ENCODE results near the gene PIGX. TPM values are rescaled to one million over a fixed set of nuclear protein-coding genes. Genes with fewer than 3 reads are reported as not detected.

Gene PIGX
- total and polyA plus RNA-seq, 2 of the 4 experiments (the other 2 are of a cell fraction): 9.4 to 14.5 TPM

DNA sequence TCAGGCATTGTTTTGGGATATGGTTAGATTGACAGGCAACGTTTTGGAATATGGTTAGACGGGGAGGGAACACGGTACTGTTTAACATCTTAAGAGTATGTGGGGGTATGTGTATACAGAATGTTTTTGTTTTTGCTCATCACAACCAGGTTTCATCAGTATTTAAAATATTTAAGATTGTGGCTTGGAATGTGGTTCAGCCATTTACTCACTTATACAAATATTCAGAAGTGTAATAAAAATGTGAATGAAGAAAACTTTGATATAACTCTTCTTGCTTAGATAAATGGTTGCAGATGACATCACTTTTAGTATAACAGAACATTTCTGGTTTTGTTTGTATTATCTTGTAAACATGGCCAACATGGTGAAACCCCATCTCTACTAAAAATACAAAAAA is 23.6 kb downstream of the PIGX start:
- no TSS peak for BruUV-seq (replicated peaks)
- Histone ChIP-seq H3K4me2 (ENCODE audit: low read depth, low read length) (no peak overlapping the region), H2BK15ac (ENCODE audit: low read depth, low read length) (no peak overlapping the region), H3K79me1 (ENCODE audit: low read depth in 1 of 2, low read length in 2 of 2) (peaks cover 0 to 6% of the 10 kb centered on the region in 2 experiments; a peak in 2 of 4 replicates), H4K91ac (ENCODE audit: insufficient read depth, low read depth, low read length) (no peak overlapping the region), H3K27me3 (ENCODE audit: control insufficient read depth, insufficient read depth, low read length) (no peaks in the 10 kb centered on the region), H2AK9ac (replicated peaks; ENCODE audit: low read depth, low read length, poor library complexity) (no peak overlapping the region), H4K8ac (ENCODE audit: low read depth in 2 of 2, low read length in 2 of 2) (no peak overlapping the region), H2AK5ac (ENCODE audit: low read depth, low read length) (no peak overlapping the region), H3K9me1 (ENCODE audit: insufficient read depth, low read length) (peaks cover 3% of the 10 kb centered on the region; the same call in 1 of the 2 replicates), H2BK5ac (ENCODE audit: low read depth, low read length, poor library complexity, severe bottlenecking) (peak overlapping the region; percentile 57), H3K4me1 (ENCODE audit: control insufficient read depth, insufficient read depth, low read length) (peaks cover 1% of the 10 kb centered on the region; the same call in 1 of the 2 replicates), H3K18ac (ENCODE audit: low read depth, low read length) (no peak overlapping the region), H3K4ac (ENCODE audit: low read depth, low read length) (no peak overlapping the region), H2AFZ (replicated peaks; ENCODE audit: low read length, poor library complexity) (no peak overlapping the region), H3K27ac (ENCODE audit: insufficient read depth, low read length) (no peak overlapping the region), H2BK120ac (ENCODE audit: low read depth, low read length) (no peak overlapping the region), H3K36me3 (ENCODE audit: control insufficient read depth, insufficient read depth, low read length) (no peaks in the 10 kb centered on the region), H3K4me3 (ENCODE audit: insufficient read depth, low read depth, low read length) (no peak overlapping the region), H3K23ac (ENCODE audit: low read depth, low read length) (no peak overlapping the region), H4K20me1 (ENCODE audit: insufficient read depth, low read length) (peaks cover 6% of the 10 kb centered on the region; the same call in 1 of the 2 replicates), H3K56ac (ENCODE audit: extremely low read depth, insufficient read depth, low read length) (no peak overlapping the region), H3K9ac (ENCODE audit: low read depth, low read length) (no peak overlapping the region), H3K9me3 (ENCODE audit: control insufficient read depth, insufficient read depth, low read length) (no peaks in the 10 kb centered on the region), H3K14ac (replicated peaks; ENCODE audit: low read depth, low read length) (no peak overlapping the region), H4K5ac (ENCODE audit: low read depth, low read length) (no peak overlapping the region), H2BK20ac (ENCODE audit: low read depth, low read length) (no peak overlapping the region)
- TF ChIP-seq RCOR1 (IDR thresholded peaks at IDR 0.05; ENCODE audit: insufficient replicate concordance, low read length) (no peak), FOS (IDR thresholded peaks at IDR 0.05; ENCODE audit: low read depth, low read length) (no peak), CEBPB (IDR thresholded peaks at IDR 0.05; ENCODE audit: low read depth, low read length) (no peak), MAFK (IDR thresholded peaks at IDR 0.05; ENCODE audit: low read depth, low read length) (no peak), MXI1 (IDR thresholded peaks at IDR 0.05; ENCODE audit: borderline replicate concordance, low read depth, low read length) (no peak), MAZ (IDR thresholded peaks at IDR 0.05; ENCODE audit: borderline replicate concordance, low read depth, low read length) (no peak), CHD1 (IDR thresholded peaks at IDR 0.05; ENCODE audit: low read depth, low read length) (no peak), BHLHE40 (IDR thresholded peaks at IDR 0.05; ENCODE audit: low read depth, low read length) (no peak), SMC3 (IDR thresholded peaks at IDR 0.05; ENCODE audit: low read depth, low read length) (no peak), RAD21 (IDR thresholded peaks at IDR 0.05; ENCODE audit: low read length) (no peak), NFE2L2 (IDR thresholded peaks at IDR 0.05; ENCODE audit: low read depth, low read length) (no peak), POLR2A (IDR thresholded peaks at IDR 0.05; ENCODE audit: low read depth, low read length) (no peak), RFX5 (IDR thresholded peaks at IDR 0.05; ENCODE audit: low read depth, low read length) (no peak)
- TF ChIP-seq, protein P1, sequence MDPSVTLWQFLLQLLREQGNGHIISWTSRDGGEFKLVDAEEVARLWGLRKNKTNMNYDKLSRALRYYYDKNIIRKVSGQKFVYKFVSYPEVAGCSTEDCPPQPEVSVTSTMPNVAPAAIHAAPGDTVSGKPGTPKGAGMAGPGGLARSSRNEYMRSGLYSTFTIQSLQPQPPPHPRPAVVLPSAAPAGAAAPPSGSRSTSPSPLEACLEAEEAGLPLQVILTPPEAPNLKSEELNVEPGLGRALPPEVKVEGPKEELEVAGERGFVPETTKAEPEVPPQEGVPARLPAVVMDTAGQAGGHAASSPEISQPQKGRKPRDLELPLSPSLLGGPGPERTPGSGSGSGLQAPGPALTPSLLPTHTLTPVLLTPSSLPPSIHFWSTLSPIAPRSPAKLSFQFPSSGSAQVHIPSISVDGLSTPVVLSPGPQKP (IDR thresholded peaks at IDR 0.05; ENCODE audit: borderline replicate concordance, low read depth, low read length): no peak
- TF ChIP-seq, protein P2, sequence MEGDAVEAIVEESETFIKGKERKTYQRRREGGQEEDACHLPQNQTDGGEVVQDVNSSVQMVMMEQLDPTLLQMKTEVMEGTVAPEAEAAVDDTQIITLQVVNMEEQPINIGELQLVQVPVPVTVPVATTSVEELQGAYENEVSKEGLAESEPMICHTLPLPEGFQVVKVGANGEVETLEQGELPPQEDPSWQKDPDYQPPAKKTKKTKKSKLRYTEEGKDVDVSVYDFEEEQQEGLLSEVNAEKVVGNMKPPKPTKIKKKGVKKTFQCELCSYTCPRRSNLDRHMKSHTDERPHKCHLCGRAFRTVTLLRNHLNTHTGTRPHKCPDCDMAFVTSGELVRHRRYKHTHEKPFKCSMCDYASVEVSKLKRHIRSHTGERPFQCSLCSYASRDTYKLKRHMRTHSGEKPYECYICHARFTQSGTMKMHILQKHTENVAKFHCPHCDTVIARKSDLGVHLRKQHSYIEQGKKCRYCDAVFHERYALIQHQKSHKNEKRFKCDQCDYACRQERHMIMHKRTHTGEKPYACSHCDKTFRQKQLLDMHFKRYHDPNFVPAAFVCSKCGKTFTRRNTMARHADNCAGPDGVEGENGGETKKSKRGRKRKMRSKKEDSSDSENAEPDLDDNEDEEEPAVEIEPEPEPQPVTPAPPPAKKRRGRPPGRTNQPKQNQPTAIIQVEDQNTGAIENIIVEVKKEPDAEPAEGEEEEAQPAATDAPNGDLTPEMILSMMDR (conservative IDR thresholded peaks at IDR 0.05; ENCODE audit: low read depth, low read length): no peak
- TF ChIP-seq, protein P3, sequence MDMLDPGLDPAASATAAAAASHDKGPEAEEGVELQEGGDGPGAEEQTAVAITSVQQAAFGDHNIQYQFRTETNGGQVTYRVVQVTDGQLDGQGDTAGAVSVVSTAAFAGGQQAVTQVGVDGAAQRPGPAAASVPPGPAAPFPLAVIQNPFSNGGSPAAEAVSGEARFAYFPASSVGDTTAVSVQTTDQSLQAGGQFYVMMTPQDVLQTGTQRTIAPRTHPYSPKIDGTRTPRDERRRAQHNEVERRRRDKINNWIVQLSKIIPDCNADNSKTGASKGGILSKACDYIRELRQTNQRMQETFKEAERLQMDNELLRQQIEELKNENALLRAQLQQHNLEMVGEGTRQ (IDR thresholded peaks at IDR 0.05; ENCODE audit: low read depth, low read length): no peak
- ChIA-PET CTCF (no interaction called here), POLR2A (ENCODE audit: unreplicated experiment) (no interaction called here)
- peak; percentile 25 for ATAC-seq (ENCODE audit: low read depth)
- peak; percentile 57 for DNase-seq
- WGBS, 2 experiments (ENCODE audit: extremely low coverage in 2 of 2, insufficient read length in 1 of 2): no CpG with 5 or more reads among the region's 3 CpGs
- intact Hi-C loops (cut with micrococcal nuclease): no loop called here
- in situ Hi-C loops (cut with MboI; ENCODE audit: low sequenced_read_pairs): no loop called here
- dilution Hi-C loops (cut with HindIII; ENCODE audit: low sequenced_read_pairs, unreplicated experiment): no loop called here
